Measurements from ENCODE around the gene KRT33B. TPM values are rescaled to one million over a fixed set of nuclear protein-coding genes. Genes with fewer than 3 reads are reported as not detected.

Gene KRT33B
- total RNA-seq, 1 donor from 2014 or later = 0.29 TPM

GRCh38 chr17:41325126-41325525, 44.5 kb downstream of the KRT33B start:
- TF ChIP-seq, protein P1, sequence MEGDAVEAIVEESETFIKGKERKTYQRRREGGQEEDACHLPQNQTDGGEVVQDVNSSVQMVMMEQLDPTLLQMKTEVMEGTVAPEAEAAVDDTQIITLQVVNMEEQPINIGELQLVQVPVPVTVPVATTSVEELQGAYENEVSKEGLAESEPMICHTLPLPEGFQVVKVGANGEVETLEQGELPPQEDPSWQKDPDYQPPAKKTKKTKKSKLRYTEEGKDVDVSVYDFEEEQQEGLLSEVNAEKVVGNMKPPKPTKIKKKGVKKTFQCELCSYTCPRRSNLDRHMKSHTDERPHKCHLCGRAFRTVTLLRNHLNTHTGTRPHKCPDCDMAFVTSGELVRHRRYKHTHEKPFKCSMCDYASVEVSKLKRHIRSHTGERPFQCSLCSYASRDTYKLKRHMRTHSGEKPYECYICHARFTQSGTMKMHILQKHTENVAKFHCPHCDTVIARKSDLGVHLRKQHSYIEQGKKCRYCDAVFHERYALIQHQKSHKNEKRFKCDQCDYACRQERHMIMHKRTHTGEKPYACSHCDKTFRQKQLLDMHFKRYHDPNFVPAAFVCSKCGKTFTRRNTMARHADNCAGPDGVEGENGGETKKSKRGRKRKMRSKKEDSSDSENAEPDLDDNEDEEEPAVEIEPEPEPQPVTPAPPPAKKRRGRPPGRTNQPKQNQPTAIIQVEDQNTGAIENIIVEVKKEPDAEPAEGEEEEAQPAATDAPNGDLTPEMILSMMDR (conservative IDR thresholded peaks at IDR 0.05; ENCODE audit: low read depth, low read length) = no peak
- DNase-seq (ENCODE audit: low read depth) = no peak
- no peak overlapping the region for H3K4me3 ChIP-seq (ENCODE audit: low read depth, low read length)

GRCh38 chr17:41324180-41325075, 45.2 kb downstream of the KRT33B start:
- TF ChIP-seq, protein P1 (conservative IDR thresholded peaks at IDR 0.05; ENCODE audit: low read depth, low read length) = peak; percentile 58
- H3K4me3 ChIP-seq (ENCODE audit: low read depth, low read length) = no peak overlapping the region
- DNase-seq (ENCODE audit: low read depth) = no peak

DNA sequence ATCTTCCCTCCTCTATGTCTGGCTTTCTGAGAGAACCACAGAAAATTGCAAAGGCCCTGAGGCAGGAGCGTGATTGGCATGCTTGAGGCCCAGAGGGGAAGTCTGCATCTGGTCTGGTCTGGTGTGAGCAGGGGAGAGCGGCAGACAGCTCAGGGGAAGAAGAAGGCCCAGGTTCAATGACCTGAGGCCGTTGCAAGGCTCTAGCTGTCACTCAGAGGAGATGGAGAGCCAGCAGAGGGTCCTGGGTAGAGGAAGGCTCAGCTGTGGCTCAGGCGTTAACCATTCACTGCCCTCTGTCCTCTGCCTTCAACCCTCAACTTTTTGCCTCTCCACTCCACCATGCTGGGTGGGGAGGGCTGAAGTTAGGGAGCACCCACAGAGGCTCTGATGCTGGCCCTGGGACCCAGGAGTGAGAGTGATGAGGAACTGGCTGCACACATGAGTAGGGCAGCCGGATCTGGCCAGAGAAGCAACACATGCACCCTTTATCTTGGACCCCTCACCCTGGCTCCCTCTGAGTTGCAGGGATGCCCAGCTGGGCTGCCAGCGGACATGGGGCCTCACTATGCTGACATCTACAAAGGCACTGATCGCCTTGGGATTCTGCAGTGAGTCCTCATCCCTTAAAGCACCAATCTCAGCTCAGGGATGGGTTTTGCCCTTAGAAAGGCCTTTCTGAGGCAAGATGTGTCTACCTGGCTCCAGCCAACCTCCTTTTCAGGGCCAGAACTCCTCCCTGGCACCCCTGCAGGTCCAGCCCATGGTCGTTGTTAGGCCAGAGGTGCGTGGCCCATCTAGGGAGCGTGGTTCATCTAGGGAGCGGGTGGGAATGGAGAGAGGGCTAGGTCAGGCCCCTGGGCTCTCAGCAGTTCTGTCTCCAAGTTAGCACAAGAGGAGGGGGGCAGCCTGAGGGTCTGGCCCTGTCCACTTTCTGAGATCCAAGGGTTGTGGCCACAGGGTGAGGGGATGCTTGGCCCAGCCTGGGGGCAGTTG, 46.4 kb downstream of the KRT33B start:
- H3K4me3 ChIP-seq (ENCODE audit: low read depth, low read length) = no peak overlapping the region
- no peak for DNase-seq (ENCODE audit: low read depth)
- TF ChIP-seq, protein P1 (conservative IDR thresholded peaks at IDR 0.05; ENCODE audit: low read depth, low read length) = no peak

DNA sequence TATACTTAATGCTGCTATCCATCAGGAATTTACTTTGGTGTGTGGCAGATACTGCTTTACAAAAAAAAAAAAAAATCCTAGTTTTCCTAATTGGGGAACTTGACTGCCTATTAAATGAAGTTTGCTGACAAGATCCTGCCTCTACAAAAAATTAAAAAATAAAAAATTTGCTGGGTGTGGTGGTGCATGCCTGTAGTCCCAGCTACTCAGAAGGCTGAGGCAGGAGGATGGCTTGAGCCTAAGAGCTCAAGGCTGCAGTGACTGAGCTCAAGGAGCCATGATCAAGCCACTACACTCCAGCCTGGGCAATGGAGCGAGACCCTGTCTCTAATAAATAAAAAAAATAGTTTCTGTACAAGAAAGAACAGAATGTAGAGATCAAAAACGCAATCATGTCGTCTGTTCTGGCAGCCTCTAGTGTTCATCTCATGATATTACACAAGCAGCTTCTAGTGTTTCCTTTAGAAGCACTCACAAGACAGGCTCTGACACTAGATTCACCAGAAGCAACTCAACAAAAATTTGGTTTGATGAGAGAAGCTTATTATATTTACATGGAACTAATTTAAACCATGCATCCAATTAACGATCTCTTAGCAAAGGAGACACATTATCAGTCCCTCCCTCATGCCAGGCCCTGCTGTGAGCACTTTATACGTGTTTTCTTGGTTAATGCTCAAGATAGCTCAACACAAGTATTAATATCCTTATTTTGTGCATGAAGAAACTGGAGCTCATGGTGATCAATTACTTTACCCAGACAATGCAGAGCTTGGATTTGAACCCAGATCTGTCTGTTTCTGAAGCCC, 47.3 kb downstream of the KRT33B start:
- no peak for DNase-seq (ENCODE audit: low read depth)

DNA sequence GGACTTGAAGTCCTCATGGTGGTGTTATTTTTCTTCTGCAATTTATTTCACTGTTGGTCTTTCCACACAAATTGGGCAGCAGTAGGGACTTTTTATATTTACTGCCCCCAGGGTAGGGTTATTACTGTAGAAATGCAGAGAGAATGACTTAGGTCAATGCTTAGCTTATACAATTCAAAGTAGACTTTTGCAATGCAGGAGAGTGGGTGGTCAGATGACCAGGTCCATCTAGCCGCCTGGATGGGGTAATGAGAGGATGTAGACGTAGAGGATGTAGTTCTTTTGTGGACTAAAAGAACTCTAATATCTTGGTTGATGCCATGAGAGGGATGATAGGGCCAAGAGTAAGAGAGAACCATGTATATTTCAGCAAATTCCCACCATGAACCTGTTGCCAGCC, 51.4 kb downstream of the KRT33B start:
- no peak for DNase-seq (ENCODE audit: low read depth)
- H3K4me3 ChIP-seq (ENCODE audit: low read depth, low read length) = no peak overlapping the region
- TF ChIP-seq, protein P1 (conservative IDR thresholded peaks at IDR 0.05; ENCODE audit: low read depth, low read length) = no peak

More for the DNA sequence above, 47.3 kb downstream of the KRT33B start:
- TF ChIP-seq, protein P1 (conservative IDR thresholded peaks at IDR 0.05; ENCODE audit: low read depth, low read length) = peak; percentile 89
- no peak overlapping the region for H3K4me3 ChIP-seq (ENCODE audit: low read depth, low read length)

DNA sequence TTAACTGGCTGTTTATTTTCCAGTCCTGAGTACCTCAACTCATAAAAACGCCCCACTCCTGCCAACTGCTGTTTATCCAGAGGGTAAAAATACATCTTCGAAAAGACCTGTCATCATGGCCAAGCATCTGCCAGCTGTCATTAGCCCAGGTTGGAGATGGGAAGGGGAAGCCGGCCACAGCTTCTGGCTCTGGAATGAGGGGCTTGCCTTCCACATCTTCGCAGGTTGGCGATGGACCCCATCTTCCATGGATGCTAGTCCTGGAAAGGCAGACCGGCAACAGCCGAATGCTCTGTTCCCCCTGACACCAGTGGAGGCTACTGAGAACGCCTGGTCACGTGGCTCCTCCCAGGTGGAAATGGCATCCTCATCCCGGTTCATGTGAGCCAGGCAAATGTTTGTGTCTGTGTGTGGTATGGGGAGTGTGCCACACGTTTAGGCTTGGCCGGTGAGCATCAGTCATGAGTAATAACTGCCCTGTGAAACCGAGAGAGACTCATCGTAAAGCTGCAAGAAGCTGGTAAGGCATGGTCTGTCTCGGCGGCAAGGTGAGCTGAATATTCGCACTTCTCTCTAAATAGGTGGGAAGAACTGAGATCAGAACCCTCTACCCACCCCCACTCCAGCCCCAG, 53.7 kb downstream of the KRT33B start:
- no peak overlapping the region for H3K4me3 ChIP-seq (ENCODE audit: low read depth, low read length)
- TF ChIP-seq, protein P1 (conservative IDR thresholded peaks at IDR 0.05; ENCODE audit: low read depth, low read length) = no peak
- no peak for DNase-seq (ENCODE audit: low read depth)

Measured in epithelial cell of proximal tubule (primary cell).